A549 treated with Hydrocortisone at 1 μM for 4 hours (cell line): Measurements from ENCODE around the gene TPRKB. TPM values are rescaled to one million over a fixed set of nuclear protein-coding genes. Genes with fewer than 3 reads are reported as not detected.

Source experiments
- total RNA-seq: library from RNA; stranded (reverse); fragments of 200-300 nt; extraction: Qiagen RNA extraction; gene quantifications from 5 replicates; pipeline ENCODE4 v1.2.3, GENCODE V29; 2022

Gene TPRKB
- 64.7 to 84.6 TPM (median 75.8 TPM) in 5 replicates for total RNA-seq

GRCh38 chr2:73736855-73737779, at the start of gene TPRKB:
Gene TPRKB (minus strand): TSS chr2:73737345. CDS start chr2:73734569, 2,776 bp downstream.

DNA sequence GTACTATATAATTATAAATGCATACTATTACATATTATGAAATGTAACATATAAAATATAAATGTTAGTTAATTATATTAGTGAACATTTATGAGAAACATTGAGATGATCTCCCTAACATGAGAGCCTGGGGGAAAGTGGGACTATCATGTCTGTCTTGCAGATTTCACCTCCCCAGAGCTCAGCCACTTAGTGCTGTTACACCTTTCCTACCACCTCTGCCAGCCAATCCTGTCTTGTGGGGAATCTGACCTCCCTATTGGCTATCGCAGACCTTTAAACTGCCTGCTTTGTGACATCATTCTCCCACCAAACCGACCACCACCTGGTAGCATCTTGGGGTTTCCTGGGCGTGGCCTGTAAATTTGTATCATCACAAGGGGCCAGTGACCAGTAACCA, 46.7 kb upstream of the TPRKB start, which contains the start of gene C2orf78:
TSS of gene C2orf78 (plus strand) at position 301 of the 400 bp plus-strand sequence. CDS start 127 bp downstream, outside the sequence.

GRCh38 chr2:73779467-73780236, 42.5 kb upstream of the TPRKB start, which contains the start of gene DUSP11:
Gene DUSP11 (minus strand): TSS chr2:73780103. CDS start chr2:73779974, 129 bp downstream.

Other genes starting within 250 kb of the TPRKB start
- gene NAT8, start 94.9 kb downstream of the TPRKB start, total RNA-seq = not detected in 5 replicates
- 37.7 to 47.7 TPM (median 39.0 TPM) in 5 replicates for gene DUSP11, start 42.8 kb upstream of the TPRKB start, total RNA-seq
- gene C2orf78, start 46.8 kb upstream of the TPRKB start, total RNA-seq = not detected in 5 replicates
- 48.4 to 53.9 TPM (median 51.5 TPM) in 5 replicates for gene STAMBP, start 91.6 kb upstream of the TPRKB start, total RNA-seq
- 0.20 to 0.39 TPM (median 0.25 TPM) in 5 replicates for gene ACTG2, start 155.7 kb upstream of the TPRKB start, total RNA-seq
- gene DGUOK, start 189.5 kb upstream of the TPRKB start, total RNA-seq = 142 to 171 TPM (median 168 TPM) in 5 replicates
- 7.5 to 11.3 TPM (median 9.3 TPM) in 5 replicates for gene TET3, start 247.6 kb upstream of the TPRKB start, total RNA-seq